GM23338 (cell line): ENCODE results near the gene INPP5A. TPM values are rescaled to one million over a fixed set of nuclear protein-coding genes. Genes with fewer than 3 reads are reported as not detected.

Source experiments
- ATAC-seq: fragments of 200-7000 bp; cut with Tn5 transposase; 3 replicates; pipeline ENCODE4 v1.9.1; 2020
- DNase-seq: peaks from one replicate; pipeline ENCODE4 v3.0.0-alpha.2; 2015; ENCODE audit warnings: low spot score
- H2AFZ ChIP-seq: fragments of 200-600 bp; sonication (generic); 2 replicates; pipeline ENCODE4 v1.8.0; 2016; ENCODE audit warnings: antibody characterized with exemption, mild to moderate bottlenecking, moderate library complexity
- H3F3A ChIP-seq: fragments of 200-600 bp; sonication (generic); replicated peaks from 2 replicates; pipeline ENCODE4 v1.8.0; 2017; ENCODE audit warnings: antibody characterized with exemption, mixed run types, low read depth
- H3K27ac ChIP-seq: fragments of 200-600 bp; sonication (generic); 2 replicates; pipeline ENCODE4 v1.6.1; 2016; ENCODE audit warnings: low read depth
- H3K27me3 ChIP-seq: fragments of 200-600 bp; sonication (generic); 2 replicates; pipeline ENCODE4 v1.8.0; 2016; ENCODE audit warnings: mild to moderate bottlenecking, mixed run types, moderate library complexity; ENCODE audit not compliant: insufficient read depth
- H3K36me3 ChIP-seq: fragments of 200-600 bp; sonication (generic); 2 replicates; pipeline ENCODE4 v1.8.0; 2016; ENCODE audit warnings: mild to moderate bottlenecking; ENCODE audit not compliant: insufficient read depth
- H3K4me1 ChIP-seq: fragments of 200-600 bp; sonication (generic); 2 replicates; pipeline ENCODE4 v1.8.0; 2016; ENCODE audit warnings: mild to moderate bottlenecking, moderate library complexity; ENCODE audit not compliant: insufficient read depth
- H3K4me2 ChIP-seq: fragments of 200-600 bp; sonication (generic); 2 replicates; pipeline ENCODE4 v1.7.1; 2017; ENCODE audit warnings: mixed run types
- H3K4me3 ChIP-seq: fragments of 200-600 bp; sonication (generic); 2 replicates; pipeline ENCODE4 v1.6.1; 2016; ENCODE audit warnings: mixed run types
- H3K79me2 ChIP-seq: fragments of 200-600 bp; sonication (generic); replicated peaks from 2 replicates; pipeline ENCODE4 v1.8.0; 2017; ENCODE audit warnings: mild to moderate bottlenecking; ENCODE audit not compliant: insufficient read depth
- H3K9me2 ChIP-seq: fragments of 200-600 bp; sonication (generic); 2 replicates; pipeline ENCODE4 v1.8.0; 2017; ENCODE audit not compliant: insufficient read depth
- H4K20me1 ChIP-seq: fragments of 200-600 bp; sonication (generic); replicated peaks from 2 replicates; pipeline ENCODE4 v1.8.0; 2017; ENCODE audit warnings: mild to moderate bottlenecking; ENCODE audit not compliant: insufficient read depth
- H3K27ac Mint-ChIP-seq: 2 replicates; pipeline ENCODE4 v1.8.0; 2020; ENCODE audit warnings: inconsistent platforms, mild to moderate bottlenecking, moderate library complexity, mixed read lengths
- H3K27me3 Mint-ChIP-seq: 3 replicates; pipeline ENCODE4 v1.8.0; 2022; ENCODE audit warnings: low read depth, mild to moderate bottlenecking, moderate library complexity, mixed read lengths, inconsistent platforms; ENCODE audit not compliant: insufficient read depth, poor library complexity
- H3K36me3 Mint-ChIP-seq: 3 replicates; pipeline ENCODE4 v1.8.0; 2021; ENCODE audit warnings: low read depth, mild to moderate bottlenecking, inconsistent platforms, moderate library complexity, mixed read lengths
- H3K4me1 Mint-ChIP-seq: 3 replicates; pipeline ENCODE4 v1.8.0; 2020; ENCODE audit warnings: mild to moderate bottlenecking, inconsistent platforms, mixed read lengths
- H3K4me3 Mint-ChIP-seq: 3 replicates; pipeline ENCODE4 v1.8.0; 2021; ENCODE audit warnings: moderate library complexity, mild to moderate bottlenecking, inconsistent platforms, mixed read lengths
- H3K9me3 Mint-ChIP-seq: 3 replicates; pipeline ENCODE4 v1.8.0; 2020; ENCODE audit warnings: moderate library complexity, mild to moderate bottlenecking, inconsistent platforms, mixed read lengths
- CREB1 ChIP-seq: fragments of 250-450 bp; sonication (Bioruptor Pico); IDR thresholded peaks from 2 replicates; pipeline ENCODE4 v1.5.0; 2020; ENCODE audit warnings: low read depth, mild to moderate bottlenecking, moderate library complexity
- CTCF ChIP-seq, 2 experiments: fragments of 200-600 bp in 1 of 2; sonication (generic) in 1 of 2; conservative IDR thresholded peaks; 2 replicates each; pipeline versions ENCODE4 v1.5.1 to v1.6.1; 2016 to 2017; ENCODE audit warnings: antibody characterized with exemption in 2 of 2, low read depth in 2 of 2, mild to moderate bottlenecking in 2 of 2, moderate library complexity in 1 of 2
- ETS1 ChIP-seq: IDR thresholded peaks from 2 replicates; pipeline ENCODE4 v1.6.1; 2016; ENCODE audit warnings: antibody characterized with exemption
- EZH2phosphoT487 ChIP-seq: fragments of 200-600 bp; sonication (generic); IDR thresholded peaks from one replicate; pipeline ENCODE4 v1.8.1; 2018; ENCODE audit warnings: antibody characterized with exemption; ENCODE audit not compliant: unreplicated experiment
- JUNB ChIP-seq: IDR thresholded peaks from one replicate; pipeline ENCODE4 v1.6.1; 2016; ENCODE audit warnings: antibody characterized with exemption; ENCODE audit not compliant: unreplicated experiment
- NANOG ChIP-seq: IDR thresholded peaks from 2 replicates; pipeline ENCODE4 v1.6.1; 2016; ENCODE audit warnings: antibody characterized with exemption, borderline replicate concordance
- POLR2AphosphoS5 ChIP-seq: IDR thresholded peaks from 2 replicates; pipeline ENCODE4 v1.6.1; 2016; ENCODE audit warnings: antibody characterized with exemption, low read depth
- STAT1 ChIP-seq: IDR thresholded peaks from one replicate; pipeline ENCODE4 v1.6.1; 2016; ENCODE audit warnings: antibody characterized with exemption; ENCODE audit not compliant: unreplicated experiment
- ZNF114 ChIP-seq: fragments of 250-450 bp; sonication (Bioruptor Pico); IDR thresholded peaks from 2 replicates; pipeline ENCODE4 v1.5.0; 2020; ENCODE audit warnings: mild to moderate bottlenecking, moderate library complexity
- ZNF331 ChIP-seq: fragments of 250-450 bp; sonication (Bioruptor Pico); IDR thresholded peaks from 2 replicates; pipeline ENCODE4 v1.5.0; 2020; ENCODE audit warnings: low read depth, mild to moderate bottlenecking, moderate library complexity
- ZNF462 ChIP-seq: fragments of 250-450 bp; sonication (Bioruptor Pico); IDR thresholded peaks from 2 replicates; pipeline ENCODE4 v1.5.0; 2020; ENCODE audit warnings: mild to moderate bottlenecking, moderate library complexity
- polyA plus RNA-seq: library from polyadenylated mRNA; unstranded; fragments of >200 nt; fragmentation: Nextera tagmentation; extraction: Ambion mirVana; gene quantifications from 2 replicates; pipeline ENCODE4 v1.2.1, GENCODE V29; 2016
- total RNA-seq: library from RNA; depleted of rRNA; stranded (reverse); fragments of >200 nt; shearing (Covaris generic); gene quantifications from 2 replicates; pipeline ENCODE4 v1.2.3, GENCODE V29; 2014

The INPP5A gene
- total and polyA plus RNA-seq, 2 experiments from 2014 or later = 5.9 to 40.6 TPM

- no peak overlapping the region for H2AFZ ChIP-seq
- no peaks in the 10 kb centered on the region for H3K4me1 ChIP-seq
- no peaks in the 10 kb centered on the region; the same call in 1 of the 2 replicates for H4K20me1 ChIP-seq
- no peak overlapping the region for H3K4me2 ChIP-seq
- H3K4me1 Mint-ChIP-seq = peaks cover 15% of the 10 kb centered on the region
- ATAC-seq = no peak
- H3K27me3 Mint-ChIP-seq = peaks cover 11% of the 10 kb centered on the region
- no peak for TF ChIP-seq ETS1
- no peaks in the 10 kb centered on the region for H3K36me3 Mint-ChIP-seq
- H3K9me2 ChIP-seq = no peaks in the 10 kb centered on the region
- H3K79me2 ChIP-seq = peaks cover 27% of the 10 kb centered on the region
- no peaks in the 10 kb centered on the region for H3F3A ChIP-seq
- no peaks in the 10 kb centered on the region for H3K36me3 ChIP-seq
- H3K4me3 ChIP-seq = no peak overlapping the region
- no peak overlapping the region for H3K4me3 Mint-ChIP-seq
- no peak for DNase-seq
- H3K27ac ChIP-seq = no peak overlapping the region
- H3K9me3 Mint-ChIP-seq = no peaks in the 10 kb centered on the region
- no peak overlapping the region for H3K27ac Mint-ChIP-seq
- no peaks in the 10 kb centered on the region for H3K27me3 ChIP-seq
Observed at GRCh38 chr10:132588301-132589013, 50.9 kb downstream of the INPP5A start.

GRCh38 chr10:132589015-132589414, 51.4 kb downstream of the INPP5A start:
- no peak overlapping the region for H3K4me2 ChIP-seq
- peaks cover 15% of the 10 kb centered on the region for H3K4me1 Mint-ChIP-seq
- no peaks in the 10 kb centered on the region for H3F3A ChIP-seq
- DNase-seq (no peak), ATAC-seq (no peak)
- H4K20me1 ChIP-seq = no peaks in the 10 kb centered on the region; the same call in 1 of the 2 replicates
- no peak overlapping the region for H3K4me3 ChIP-seq
- H2AFZ ChIP-seq = no peak overlapping the region
- no peaks in the 10 kb centered on the region for H3K36me3 ChIP-seq
- H3K4me1 ChIP-seq = no peaks in the 10 kb centered on the region
- no peaks in the 10 kb centered on the region for H3K36me3 Mint-ChIP-seq
- no peaks in the 10 kb centered on the region for H3K9me3 Mint-ChIP-seq
- no peaks in the 10 kb centered on the region for H3K27me3 ChIP-seq
- no peak overlapping the region for H3K27ac ChIP-seq
- peaks cover 24% of the 10 kb centered on the region for H3K79me2 ChIP-seq
- TF ChIP-seq EZH2phosphoT487 = no peak
- TF ChIP-seq ZNF114 (CRISPR knock-in tag) = no peak
- TF ChIP-seq STAT1 = no peak
- TF ChIP-seq ZNF462 (CRISPR knock-in tag) = no peak
- TF ChIP-seq CREB1 (CRISPR knock-in tag) = no peak
- no peak for TF ChIP-seq CTCF (conservative IDR thresholded peaks at IDR 0.05; ENCODE audit: low read depth in 2 of 2)
- TF ChIP-seq ETS1 = no peak
- TF ChIP-seq POLR2AphosphoS5 = no peak
- no peak for TF ChIP-seq ZNF331
- no peak for TF ChIP-seq NANOG
- TF ChIP-seq JUNB = no peak
- H3K27me3 Mint-ChIP-seq = peaks cover 11% of the 10 kb centered on the region
- no peak overlapping the region for H3K4me3 Mint-ChIP-seq
- no peaks in the 10 kb centered on the region for H3K9me2 ChIP-seq
- no peak overlapping the region for H3K27ac Mint-ChIP-seq
